Measurements from ENCODE around the gene MPV17L2. TPM values are rescaled to one million over a fixed set of nuclear protein-coding genes. Genes with fewer than 3 reads are reported as not detected.

The MPV17L2 gene
- total RNA-seq, 1 donor from 2014 or later: 12.0 TPM

GRCh38 chr19:18225355-18225701, 32.3 kb downstream of the MPV17L2 start:
- ATAC-seq (no peak), DNase-seq (ENCODE audit: missing footprints) (no peak)
- intact Hi-C loops (cut with DNase I): loop anchor here (2.0 kb wide), 1 partner anchor 21 kb away; the partner anchor contains the start of gene RAB3A

- intact Hi-C loops (cut with DNase I): loop anchor here (2.0 kb wide), 1 partner anchor 21 kb away; the partner anchor contains the start of gene RAB3A
- DNase-seq (ENCODE audit: missing footprints): no peak
- ATAC-seq: no peak
Measured at GRCh38 chr19:18225702-18226468, 32.9 kb downstream of the MPV17L2 start, which contains the start of gene PDE4C. Gene PDE4C (minus strand): TSS chr19:18226438. CDS start chr19:18226415, 23 bp downstream.

- DNase-seq (ENCODE audit: missing footprints): no peak
- intact Hi-C loops (cut with DNase I): no loop called here
- no peak for ATAC-seq
Measured at GRCh38 chr19:18226956-18227780, 34.1 kb downstream of the MPV17L2 start.

- intact Hi-C loops (cut with DNase I): no loop called here
- ATAC-seq (no peak), DNase-seq (ENCODE audit: missing footprints) (no peak)
Measured at GRCh38 chr19:18227781-18228271, 34.8 kb downstream of the MPV17L2 start.

- intact Hi-C loops (cut with DNase I): no loop called here
- no peak for ATAC-seq
- DNase-seq (ENCODE audit: missing footprints): no peak
Measured at GRCh38 chr19:18229474-18229873, 36.5 kb downstream of the MPV17L2 start.

- no peak for ATAC-seq
- no peak for DNase-seq (ENCODE audit: missing footprints)
- intact Hi-C loops (cut with DNase I): no loop called here
Measured at GRCh38 chr19:18229915-18230314, 36.9 kb downstream of the MPV17L2 start.

GRCh38 chr19:18230941-18231734, 38.1 kb downstream of the MPV17L2 start:
- ATAC-seq (no peak), DNase-seq (ENCODE audit: missing footprints) (no peak)
- intact Hi-C loops (cut with DNase I): no loop called here

- no peak for DNase-seq (ENCODE audit: missing footprints)
- no peak for ATAC-seq
- intact Hi-C loops (cut with DNase I): no loop called here
Measured at GRCh38 chr19:18231775-18232174, 38.8 kb downstream of the MPV17L2 start.

GRCh38 chr19:18232540-18233223, 39.7 kb downstream of the MPV17L2 start:
- DNase-seq (ENCODE audit: missing footprints) (no peak), ATAC-seq (no peak)
- intact Hi-C loops (cut with DNase I): no loop called here

GRCh38 chr19:18233224-18233825, 40.3 kb downstream of the MPV17L2 start:
- DNase-seq (ENCODE audit: missing footprints): no peak
- intact Hi-C loops (cut with DNase I): no loop called here

GRCh38 chr19:18234194-18234593, 41.2 kb downstream of the MPV17L2 start:
- DNase-seq (ENCODE audit: missing footprints) (no peak), ATAC-seq (no peak)
- intact Hi-C loops (cut with DNase I): no loop called here

More at GRCh38 chr19:18233224-18233825, 40.3 kb downstream of the MPV17L2 start:
- ATAC-seq: no peak

GRCh38 chr19:18239303-18239702, 46.3 kb downstream of the MPV17L2 start:
- ATAC-seq: no peak
- intact Hi-C loops (cut with DNase I): no loop called here
- DNase-seq (ENCODE audit: missing footprints): no peak

GRCh38 chr19:18245297-18245696, 52.3 kb downstream of the MPV17L2 start:
- intact Hi-C loops (cut with DNase I): no loop called here
- ATAC-seq: no peak
- DNase-seq (ENCODE audit: missing footprints): no peak

Other genes with a start within 250 kb of the MPV17L2 start
- not detected for gene KCNN1, start 226.1 kb upstream of the MPV17L2 start, total RNA-seq
- gene ARRDC2, start 185.0 kb upstream of the MPV17L2 start, total RNA-seq: 17.4 TPM
- 1.1 TPM for gene IL12RB1, start 106.3 kb upstream of the MPV17L2 start, total RNA-seq
- gene MAST3, start 95.4 kb upstream of the MPV17L2 start, total RNA-seq: 5.5 TPM
- 21.7 TPM for gene PIK3R2, start 40.1 kb upstream of the MPV17L2 start, total RNA-seq
- 32.5 TPM for gene IFI30, start 19.4 kb upstream of the MPV17L2 start, total RNA-seq
- gene RAB3A, start 10.8 kb downstream of the MPV17L2 start, total RNA-seq: 25.4 TPM
- 1.1 TPM for gene PDE4C, start 33.2 kb downstream of the MPV17L2 start, total RNA-seq
- gene IQCN, start 81.2 kb downstream of the MPV17L2 start, total RNA-seq: 0.43 TPM
- gene JUND, start 88.4 kb downstream of the MPV17L2 start, total RNA-seq: 113 TPM
- 106 TPM for gene LSM4, start 129.9 kb downstream of the MPV17L2 start, total RNA-seq
- 29.3 TPM for gene PGPEP1, start 147.4 kb downstream of the MPV17L2 start, total RNA-seq
- gene GDF15, start 192.9 kb downstream of the MPV17L2 start, total RNA-seq: 0.46 TPM
- gene LRRC25, start 204.4 kb downstream of the MPV17L2 start, total RNA-seq: 5.0 TPM
- gene SSBP4, start 226.2 kb downstream of the MPV17L2 start, total RNA-seq: 36.2 TPM
- gene ISYNA1, start 244.9 kb downstream of the MPV17L2 start, total RNA-seq: 26.0 TPM